ENCODE results near the gene SLC25A19. TPM values are rescaled to one million over a fixed set of nuclear protein-coding genes. Genes with fewer than 3 reads are reported as not detected.
"Not testable (repeated sequence)": the region's sequence is repeated elsewhere in the genome, so short reads cannot be mapped to it uniquely, and the experiment has no call there.

SLC25A19 gene
- total RNA-seq, 1 experiment from 2014 or later: 32.0 TPM

DNA sequence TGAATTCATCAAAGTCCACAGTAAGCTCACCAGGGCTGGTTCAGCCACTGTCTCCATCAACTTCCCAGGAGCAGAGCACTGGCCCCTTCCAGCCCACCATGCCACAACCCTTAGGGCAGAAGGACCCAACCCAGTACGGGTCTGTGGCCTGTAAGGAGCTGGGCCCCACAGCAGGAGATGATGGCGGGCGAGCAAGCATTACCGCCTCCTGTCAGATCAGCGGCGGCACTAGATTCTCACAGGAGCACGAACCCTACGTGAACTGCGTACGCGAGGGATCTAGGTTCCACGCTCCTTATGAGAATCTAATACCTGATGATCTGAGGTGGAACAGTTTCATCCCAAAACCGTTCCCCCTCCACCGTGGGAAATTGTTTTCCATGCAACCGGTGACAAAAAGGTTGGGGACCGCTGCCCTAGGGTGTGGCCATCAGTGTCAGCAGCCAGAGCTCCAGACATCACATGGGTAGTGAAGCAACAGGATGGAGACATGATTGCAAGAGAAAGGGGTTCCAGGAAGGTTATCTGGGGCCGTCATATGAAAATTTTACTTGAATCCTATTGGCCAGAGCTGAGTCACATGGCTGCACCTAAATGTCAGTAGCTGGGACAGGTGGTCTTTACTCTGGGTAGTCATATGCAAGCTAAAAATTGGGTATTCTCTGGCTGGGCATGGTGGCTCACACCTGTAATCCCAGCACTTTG is 12.4 kb upstream of the SLC25A19 start:
- no peak for DNase-seq (ENCODE audit: low read depth)

DNA sequence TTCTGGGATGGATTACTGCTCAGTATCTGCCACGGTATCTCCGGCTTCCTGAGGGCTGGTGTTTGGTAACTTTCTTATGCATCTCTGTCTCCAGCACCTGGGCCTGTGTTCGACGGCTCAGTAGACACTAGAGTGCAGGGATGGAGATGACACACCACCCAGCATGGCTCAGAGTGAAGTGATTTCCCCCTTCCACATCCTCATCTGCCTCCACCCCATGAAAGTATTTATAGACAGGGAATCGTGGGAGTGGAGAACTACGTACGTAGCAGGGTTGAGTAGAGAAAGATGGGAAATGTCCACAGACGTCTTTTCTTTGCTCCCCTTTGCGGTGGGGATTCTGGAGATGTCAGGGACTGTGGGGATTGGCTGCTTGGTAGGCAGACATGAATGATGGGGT is 11.8 kb upstream of the SLC25A19 start:
- no peak for DNase-seq (ENCODE audit: low read depth)

DNA sequence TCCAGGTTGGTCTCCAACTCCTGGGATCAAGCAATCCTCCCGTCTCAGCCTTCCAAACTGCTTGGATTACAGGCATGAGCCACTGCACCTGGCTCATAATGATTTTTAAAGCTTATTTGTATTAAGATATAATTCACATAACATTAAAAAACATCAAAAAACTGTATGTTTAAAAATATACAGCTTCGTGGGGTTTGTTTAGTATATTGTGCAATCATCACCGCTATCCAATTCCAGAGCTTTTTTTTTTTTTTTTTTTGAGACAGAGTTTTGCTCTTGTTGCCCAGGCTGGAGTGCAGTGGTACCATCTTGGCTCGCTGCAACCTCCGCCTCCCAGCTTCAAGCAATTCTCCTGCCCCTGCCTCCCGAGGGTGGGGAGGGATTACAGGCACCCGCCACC is 11.0 kb upstream of the SLC25A19 start:
- DNase-seq (ENCODE audit: low read depth): no peak

DNA sequence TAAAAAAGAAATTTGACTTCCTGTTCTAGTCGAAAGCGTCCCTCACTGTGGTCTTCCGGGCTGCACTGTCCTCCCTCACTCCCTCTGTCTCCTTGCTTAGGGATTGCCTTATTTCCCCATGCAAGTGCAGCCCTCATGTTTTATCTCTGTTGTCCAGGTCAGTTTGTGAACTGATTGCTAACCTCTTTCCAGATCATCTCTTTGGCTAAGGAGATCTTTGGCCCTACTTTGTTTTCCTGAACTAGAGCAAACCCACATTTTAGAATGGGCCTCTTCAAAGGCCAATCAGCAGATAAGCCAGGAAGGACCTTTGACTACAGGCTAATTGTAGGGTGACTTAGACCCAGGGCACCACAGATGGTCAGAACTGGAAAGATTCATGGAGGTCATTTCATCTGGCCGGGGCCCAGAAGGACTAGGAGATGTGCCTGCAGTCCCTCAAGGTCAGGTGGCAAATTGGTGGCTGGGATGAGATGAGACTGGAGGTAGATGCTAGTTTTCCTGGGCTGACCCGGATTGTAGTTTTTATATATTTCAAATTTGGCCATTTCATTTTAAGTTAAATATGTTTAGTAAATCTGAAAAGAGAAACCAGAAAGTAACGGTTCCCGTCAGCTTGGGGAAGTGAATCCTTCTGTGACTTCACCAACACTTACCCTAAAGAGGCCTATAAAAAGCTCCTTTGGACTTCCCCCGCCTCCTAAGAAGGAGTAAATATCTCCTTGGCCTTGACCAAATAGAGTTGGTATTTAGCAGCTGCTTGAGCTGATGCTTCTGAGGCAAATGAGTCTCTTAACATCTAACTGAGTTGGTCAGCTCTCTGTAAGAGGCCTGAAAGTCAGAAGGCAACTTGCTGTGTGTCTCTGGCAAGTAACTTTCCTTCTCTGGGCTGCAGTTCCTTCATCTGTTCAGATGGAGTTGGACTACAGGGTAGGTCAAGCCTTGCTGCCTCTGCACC is 6.2 kb upstream of the SLC25A19 start:
- no peak for DNase-seq (ENCODE audit: low read depth)

DNA sequence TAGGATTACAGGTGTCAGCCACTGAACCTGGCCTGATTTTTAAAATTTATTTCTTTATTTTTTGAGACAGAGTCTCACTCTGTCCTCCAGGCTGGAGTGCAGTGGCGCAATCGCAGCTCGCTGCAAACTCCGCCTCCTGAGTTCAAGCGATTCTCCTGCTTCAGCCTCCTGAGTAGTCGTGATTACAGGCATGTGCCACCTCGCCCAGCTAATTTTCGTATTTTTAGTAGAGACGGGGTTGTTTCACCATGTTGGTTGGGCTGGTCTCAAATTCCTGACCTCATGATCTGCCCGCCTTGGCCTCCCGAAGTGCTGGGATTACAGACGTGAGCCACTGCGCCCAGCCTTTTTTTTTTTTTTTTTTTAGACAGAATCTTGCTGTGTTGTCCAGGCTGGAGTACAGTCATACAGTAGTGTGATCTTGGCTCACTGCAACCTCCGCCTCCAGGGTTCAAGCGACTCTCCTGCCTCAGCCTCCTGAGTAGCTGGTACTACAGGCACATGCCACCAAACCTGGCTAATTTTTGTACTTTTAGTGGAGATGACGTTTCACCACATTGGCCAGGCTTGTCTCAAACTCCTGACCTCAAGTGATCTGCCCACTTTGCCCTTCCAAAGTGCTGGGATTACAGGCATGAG is 3.7 kb upstream of the SLC25A19 start:
- not testable (repeated sequence) for DNase-seq (ENCODE audit: low read depth)

DNA sequence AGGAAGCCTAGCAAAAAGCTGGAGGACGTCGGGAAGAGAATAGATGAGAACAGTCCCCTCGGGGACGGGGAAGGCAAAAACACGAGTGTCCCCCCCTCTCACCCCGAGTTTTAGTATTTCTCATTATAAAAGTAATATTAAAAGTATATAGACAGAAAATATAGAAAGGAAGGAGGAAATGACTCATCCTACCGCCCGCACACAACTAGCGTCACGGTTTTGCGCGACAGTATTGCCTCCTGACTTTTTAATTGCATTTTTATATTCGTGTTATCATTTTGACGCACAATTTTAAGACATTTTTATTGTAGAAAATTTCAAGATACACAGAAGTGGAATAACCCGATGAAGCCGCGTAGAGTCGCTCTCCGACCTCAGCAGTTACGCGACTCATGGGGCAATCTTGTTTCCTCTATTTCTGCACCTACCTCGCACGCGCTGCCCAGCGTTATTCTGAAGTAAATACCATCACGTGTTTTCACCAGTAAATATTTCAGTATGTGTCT is 652 bp upstream of the SLC25A19 start:
- DNase-seq (ENCODE audit: low read depth): no peak

DNA sequence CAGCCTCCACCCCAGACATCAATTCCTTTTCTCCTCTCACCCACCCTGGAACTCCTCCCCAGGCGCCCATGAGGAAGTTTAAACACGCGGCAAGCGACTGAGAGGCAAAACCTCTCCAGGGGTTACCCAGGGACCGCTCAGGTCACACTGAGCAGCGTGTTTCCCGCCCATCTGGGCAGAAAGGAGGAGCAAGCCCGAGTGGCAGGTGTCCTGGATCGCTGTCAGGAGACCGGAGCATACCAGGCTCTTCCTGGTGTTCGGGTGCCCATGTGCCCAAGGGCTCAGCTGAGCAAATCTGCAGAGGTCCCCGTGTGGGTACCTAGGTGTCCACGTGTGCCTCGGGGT is 491 bp downstream of the SLC25A19 start:
- DNase-seq (ENCODE audit: low read depth): no peak

DNA sequence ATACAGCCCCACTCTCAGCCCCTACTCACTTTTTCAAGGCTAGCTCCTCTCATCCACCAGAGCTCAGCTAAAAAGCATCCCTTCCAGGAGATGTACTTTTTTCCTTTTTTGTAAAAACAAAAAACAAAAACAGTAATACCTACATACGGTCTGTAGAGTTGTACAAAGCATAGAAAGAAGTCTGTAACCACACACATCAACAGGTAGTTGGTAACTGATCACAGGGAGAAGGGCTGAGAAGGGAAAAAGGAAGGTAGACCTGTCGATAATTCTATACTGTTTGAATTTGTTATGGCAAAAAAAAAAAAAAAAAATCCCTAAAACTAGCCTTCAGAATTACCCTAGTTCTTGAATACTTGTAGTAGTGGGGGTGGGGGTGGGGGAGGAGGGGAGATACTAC is 874 bp downstream of the SLC25A19 start:
- no peak for DNase-seq (ENCODE audit: low read depth)

DNA sequence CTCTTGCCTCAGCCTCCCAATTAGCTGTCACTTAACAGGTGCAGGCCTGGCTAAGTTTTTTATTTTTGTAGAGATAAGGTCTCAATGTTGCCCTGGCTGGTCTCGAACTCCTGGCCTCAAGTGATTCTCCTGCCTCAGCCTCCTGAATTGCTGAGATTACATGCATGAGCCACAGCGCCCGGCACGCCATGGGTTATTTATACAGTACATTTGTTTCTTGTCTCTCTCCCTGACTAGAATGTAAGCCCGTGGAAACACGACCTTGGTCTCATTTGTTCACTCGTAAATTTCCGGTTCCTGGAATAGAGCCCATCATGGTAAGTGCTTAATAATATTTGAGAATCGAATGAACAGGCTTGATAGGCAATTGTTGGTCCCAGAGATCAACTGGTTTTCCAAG is 2.0 kb downstream of the SLC25A19 start:
- DNase-seq (ENCODE audit: low read depth): no peak

DNA sequence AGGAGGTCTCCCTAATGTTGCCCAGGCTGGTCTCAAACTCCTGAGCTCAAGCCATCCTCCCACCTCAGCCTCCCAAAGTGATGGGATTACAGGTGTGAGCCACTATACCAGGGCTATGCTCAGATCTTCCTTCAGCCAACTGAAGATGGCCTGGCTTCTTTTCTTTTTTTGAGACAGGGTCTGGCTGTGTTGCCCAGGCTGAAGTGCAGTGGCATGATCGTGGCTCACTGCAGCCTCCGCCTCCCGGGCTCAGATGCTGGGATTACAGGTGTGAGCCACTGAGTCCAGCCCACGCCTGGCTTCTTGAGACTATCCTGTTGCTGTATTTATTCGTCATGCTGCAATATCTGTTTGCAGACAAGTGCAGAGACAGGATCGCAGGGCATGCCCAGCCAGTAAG is 4.1 kb downstream of the SLC25A19 start:
- DNase-seq (ENCODE audit: low read depth): no peak

DNA sequence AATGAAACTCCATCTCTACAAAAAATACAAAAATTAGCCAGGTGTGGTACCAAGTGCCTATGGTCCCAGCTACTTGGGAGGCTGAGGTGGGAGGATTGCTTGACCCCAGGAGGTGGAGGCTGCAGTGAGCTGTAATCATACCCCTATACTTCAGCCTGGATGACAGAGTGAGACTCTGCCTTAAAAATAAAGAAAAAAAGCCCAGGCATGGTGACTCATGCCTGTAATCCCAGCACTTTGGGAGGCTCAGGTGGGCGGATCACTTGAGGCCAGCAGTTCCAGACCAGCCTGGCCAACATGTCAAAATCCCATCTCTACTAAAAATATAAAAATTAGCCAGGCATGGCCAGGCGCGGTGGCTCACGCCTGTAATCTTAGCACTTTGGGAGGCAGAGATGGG is 9.0 kb downstream of the SLC25A19 start:
- DNase-seq (ENCODE audit: low read depth): peak; percentile 44

DNA sequence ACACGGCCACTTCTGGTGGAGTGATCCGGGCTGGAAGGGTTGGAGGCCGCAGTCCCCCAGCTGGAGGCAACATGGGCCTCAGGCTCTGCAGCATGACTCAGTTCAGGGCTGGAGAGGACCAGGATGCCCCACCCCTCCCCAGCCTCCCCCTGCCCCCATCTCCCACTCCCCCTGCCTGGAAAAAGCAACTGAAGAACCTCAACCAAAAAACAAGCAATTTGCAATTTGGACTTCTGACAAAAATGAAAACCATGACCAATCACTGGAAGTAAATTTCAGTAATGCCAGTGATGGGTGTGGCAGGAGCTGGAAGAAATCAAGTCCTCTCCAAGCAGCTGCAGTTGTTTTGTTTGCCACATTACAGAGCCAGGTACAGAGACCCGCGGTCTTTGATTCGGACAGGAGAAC is 11.6 kb downstream of the SLC25A19 start:
- DNase-seq (ENCODE audit: low read depth): no peak

DNA sequence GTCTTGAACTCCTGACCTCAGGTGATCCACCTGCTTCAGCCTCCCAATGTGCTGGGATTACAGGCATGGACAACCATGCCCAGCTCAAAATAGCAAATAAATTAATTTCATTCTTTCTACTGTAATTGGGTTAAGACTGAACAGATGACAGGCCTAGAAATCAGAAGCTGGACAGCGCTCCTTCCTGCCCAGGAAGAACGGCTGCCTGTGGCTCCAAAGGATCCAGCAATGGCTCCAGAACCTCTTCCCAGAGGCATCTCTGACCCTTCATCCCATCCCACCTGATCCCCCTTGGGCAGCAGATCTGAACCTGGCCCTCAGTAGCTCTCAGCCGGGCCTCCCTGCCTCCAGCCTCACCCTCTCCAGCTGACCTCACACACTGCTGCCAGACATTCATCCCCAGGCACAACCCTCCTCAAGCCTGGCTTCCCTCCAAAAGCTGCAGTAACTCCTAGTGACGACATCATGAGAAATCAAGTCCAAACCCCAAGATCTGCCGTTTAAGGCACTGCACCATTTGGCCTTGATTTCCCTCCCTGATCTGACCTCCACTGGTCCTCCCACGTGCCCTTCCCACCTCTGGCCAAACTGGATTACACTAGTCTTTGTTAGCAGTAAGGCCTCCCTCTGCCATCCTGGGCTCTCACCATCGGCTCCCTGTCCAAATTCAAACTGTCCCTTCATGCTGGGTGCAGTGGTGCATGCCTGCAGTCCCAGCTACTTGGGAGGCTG is 15.1 kb downstream of the SLC25A19 start:
- peak; percentile 50 for DNase-seq (ENCODE audit: low read depth)

DNA sequence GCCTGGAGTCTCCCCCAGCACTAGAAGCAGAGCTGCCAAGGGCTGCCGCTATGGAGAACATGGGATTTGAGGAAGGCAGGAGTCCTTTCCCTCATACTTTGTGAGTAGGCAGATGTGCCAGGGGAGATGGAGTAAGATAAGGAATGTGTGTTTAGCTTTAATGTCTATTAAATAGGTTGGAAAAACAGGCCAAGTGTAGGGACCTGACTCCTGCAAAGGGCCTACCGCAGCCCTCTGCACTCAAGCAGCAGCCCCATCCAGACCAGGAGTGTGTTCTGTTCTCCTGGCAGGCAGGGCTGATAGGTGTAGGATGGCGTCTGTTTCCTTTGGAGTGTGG is 16.4 kb downstream of the SLC25A19 start:
- DNase-seq (ENCODE audit: low read depth): no peak

DNA sequence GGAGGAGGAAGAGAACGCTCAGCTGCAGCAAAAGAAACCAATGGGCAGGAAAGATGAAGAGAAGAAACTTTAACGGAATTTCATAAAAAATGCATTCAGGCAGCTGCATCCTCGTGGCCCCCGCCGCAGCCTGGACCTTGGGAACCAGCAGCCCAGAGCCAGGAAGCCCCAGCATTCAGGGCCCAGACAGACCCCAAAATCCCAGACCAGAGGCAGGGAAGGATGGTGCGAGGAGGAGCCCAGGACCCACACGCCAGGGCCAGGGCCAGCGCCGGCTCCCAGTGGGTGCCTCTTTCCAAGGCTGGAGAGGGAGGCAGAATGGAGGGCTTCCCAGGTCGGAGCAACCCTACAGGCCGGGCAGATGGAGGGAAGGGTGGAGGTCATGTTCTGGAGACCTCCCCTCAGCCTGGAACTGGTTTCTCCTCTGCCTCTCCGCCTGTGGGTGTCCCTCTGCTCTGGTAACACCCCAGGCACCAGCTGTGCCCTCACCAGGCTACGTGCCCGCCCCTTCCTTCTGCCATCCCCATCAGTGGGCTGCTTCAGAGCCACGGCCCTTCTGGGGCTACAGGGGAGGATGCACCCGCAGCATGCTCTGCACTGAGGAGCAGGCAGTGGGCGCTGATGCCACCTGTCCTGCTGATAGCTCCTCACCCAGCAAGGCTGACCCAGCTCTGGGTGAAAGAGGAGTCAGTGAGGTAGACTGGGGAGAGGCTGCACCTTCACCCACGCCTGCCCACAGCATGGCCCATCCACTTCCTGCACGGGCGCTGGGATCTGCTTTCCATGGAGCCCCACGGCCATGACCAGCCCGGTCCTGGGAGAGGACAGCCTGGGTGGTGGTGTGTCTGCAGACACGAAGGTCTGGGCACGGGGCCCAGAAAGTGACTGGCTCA is 17.0 kb downstream of the SLC25A19 start:
- DNase-seq (ENCODE audit: low read depth): no peak

DNA sequence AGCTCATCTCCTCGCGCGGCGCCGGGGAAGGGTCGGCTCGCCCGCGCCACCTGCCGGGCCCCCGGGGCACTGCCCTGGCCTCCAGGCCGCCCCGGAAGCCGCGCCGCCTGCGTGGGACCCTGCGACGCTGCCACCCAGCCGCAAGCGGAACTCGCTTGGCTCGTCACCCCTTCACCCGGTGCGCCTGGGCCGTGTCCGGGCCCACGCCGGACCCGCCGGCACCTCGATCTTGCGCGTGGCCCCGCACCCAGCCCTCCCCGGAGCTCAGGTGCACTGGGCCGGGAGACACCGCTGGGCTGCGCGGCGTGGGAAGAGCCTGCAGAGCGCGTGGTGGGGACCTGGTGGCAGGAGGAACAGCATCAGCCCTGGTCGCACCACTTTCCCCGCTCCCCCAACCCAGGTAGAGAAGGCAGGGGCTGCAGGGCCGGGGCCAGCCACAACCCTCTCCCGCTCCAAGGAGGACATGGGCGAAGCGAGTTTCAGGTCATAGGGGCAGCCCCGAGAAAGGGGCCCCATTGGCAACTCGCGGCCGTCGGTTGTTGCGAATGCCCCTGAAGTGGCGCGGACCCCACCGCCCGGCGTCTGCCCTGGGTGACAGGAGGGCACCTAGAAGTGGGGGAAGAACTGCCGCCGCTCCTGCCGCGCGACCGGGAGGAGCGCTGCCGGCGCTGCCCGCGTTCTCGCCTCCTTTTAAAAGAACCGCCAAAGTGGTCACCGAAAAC is 17.8 kb downstream of the SLC25A19 start:
- DNase-seq (ENCODE audit: low read depth): peak; percentile 66

DNA sequence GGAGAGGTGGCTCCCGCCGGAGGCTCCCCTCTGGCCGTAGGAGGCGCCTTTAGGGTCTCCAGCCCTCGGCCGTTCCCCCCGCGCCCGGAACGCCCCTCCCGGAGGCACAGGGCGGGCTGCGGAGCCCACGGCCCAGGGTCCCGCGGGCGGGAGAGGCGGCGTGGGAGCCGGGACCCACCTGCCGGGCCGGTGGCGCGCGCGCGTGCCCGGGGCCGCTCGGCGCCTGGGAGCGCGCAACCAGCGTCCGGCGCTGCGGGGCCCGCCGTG is 18.3 kb downstream of the SLC25A19 start, which contains the start of gene MIF4GD:
Gene MIF4GD, minus strand, starts transcription at position 266 of the 267 bp plus-strand sequence. CDS start 1,036 bp downstream, outside the sequence.
- DNase-seq (ENCODE audit: low read depth): no peak

DNA sequence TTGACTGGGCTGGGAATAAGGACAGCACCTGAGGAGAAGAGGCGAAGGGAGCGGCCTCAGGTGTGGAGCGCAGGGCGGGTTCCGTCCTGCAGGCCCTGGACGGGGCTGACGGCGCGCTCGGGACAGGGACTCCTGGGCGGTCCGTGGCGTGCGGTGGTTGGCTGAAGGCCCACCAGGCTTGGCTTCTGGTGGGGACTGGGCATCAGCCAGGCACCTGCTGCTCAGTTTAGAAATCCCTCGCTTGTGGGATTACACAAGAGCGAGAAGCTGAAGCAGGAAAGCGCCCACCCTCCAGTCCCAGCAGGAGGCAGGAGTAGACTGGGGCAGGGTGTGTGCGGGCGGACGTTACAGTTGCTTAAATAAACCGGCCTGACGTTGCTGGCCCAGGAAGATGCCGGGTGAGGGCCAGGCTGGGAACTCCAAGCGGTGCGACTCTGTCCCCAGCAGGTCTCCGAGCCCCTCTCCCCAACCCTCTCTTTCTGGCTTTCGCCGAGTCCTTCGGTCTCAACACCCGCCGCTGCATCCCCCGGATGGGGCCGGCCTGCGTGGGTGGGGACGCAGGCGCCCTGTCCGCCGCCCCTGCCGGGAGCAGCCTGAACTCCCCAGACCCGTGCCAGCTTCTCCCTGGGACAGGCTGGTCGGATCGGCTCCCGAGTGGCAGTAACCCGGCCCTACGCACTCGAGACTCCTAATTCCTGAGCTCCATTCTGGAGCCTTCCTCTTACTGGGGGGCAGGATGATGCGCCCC is 18.8 kb downstream of the SLC25A19 start:
- DNase-seq (ENCODE audit: low read depth): peak; percentile 67

DNA sequence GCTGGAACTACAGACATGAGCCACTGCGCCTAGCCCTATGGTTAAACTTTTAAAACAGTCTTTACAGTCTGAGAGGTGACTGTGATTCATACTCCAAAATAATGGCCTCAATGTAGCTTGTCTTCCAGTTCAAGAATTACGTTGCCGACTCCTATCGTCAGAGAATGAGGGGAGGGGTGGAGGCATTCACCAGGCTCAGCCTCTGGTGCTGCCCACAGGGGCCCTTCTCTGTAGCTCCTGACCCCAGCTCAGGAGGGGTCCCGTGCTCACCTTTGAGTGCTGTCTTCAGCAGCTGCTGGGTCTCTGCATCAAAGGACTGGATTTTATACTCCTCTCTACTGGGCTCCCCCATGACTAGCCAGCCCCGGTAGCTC is 19.4 kb downstream of the SLC25A19 start:
- no peak for DNase-seq (ENCODE audit: low read depth)

Measured in HT1080 (cell line).